ENCODE measurements around the gene ODF2.

GRCh38 chr9:128415281-128415680, 40.5 kb upstream of the ODF2 start:
- no peak for TF ChIP-seq POLR2A (IDR thresholded peaks at IDR 0.05)
- TF ChIP-seq, protein P1, sequence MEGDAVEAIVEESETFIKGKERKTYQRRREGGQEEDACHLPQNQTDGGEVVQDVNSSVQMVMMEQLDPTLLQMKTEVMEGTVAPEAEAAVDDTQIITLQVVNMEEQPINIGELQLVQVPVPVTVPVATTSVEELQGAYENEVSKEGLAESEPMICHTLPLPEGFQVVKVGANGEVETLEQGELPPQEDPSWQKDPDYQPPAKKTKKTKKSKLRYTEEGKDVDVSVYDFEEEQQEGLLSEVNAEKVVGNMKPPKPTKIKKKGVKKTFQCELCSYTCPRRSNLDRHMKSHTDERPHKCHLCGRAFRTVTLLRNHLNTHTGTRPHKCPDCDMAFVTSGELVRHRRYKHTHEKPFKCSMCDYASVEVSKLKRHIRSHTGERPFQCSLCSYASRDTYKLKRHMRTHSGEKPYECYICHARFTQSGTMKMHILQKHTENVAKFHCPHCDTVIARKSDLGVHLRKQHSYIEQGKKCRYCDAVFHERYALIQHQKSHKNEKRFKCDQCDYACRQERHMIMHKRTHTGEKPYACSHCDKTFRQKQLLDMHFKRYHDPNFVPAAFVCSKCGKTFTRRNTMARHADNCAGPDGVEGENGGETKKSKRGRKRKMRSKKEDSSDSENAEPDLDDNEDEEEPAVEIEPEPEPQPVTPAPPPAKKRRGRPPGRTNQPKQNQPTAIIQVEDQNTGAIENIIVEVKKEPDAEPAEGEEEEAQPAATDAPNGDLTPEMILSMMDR (IDR thresholded peaks at IDR 0.05) = no peak
- TF ChIP-seq POLR2AphosphoS5 (IDR thresholded peaks at IDR 0.05) = no peak

Measured in breast epithelium (tissue), 3 donors.